GM12874 (cell line): ENCODE measurements around the gene TULP3.

Experiments
- CTCF ChIP-seq: IDR thresholded peaks from 2 replicates; pipeline ENCODE4 v1.5.1; 2011; ENCODE audit warnings: low read depth, mild to moderate bottlenecking, control low read depth, low read length, moderate library complexity; ENCODE audit not compliant: insufficient read depth

TULP3 gene

GRCh38 chr12:2860170-2860569, 30.5 kb upstream of the TULP3 start:
- no peak for TF ChIP-seq CTCF

GRCh38 chr12:2862876-2863275, 27.8 kb upstream of the TULP3 start:
- no peak for TF ChIP-seq CTCF

GRCh38 chr12:2864198-2864597, 26.5 kb upstream of the TULP3 start:
- no peak for TF ChIP-seq CTCF

GRCh38 chr12:2876431-2877046, 14.2 kb upstream of the TULP3 start:
- TF ChIP-seq CTCF, result no peak

GRCh38 chr12:2877047-2877952, 13.4 kb upstream of the TULP3 start, which contains the start of the genes FOXM1 and RHNO1:
FOXM1 (minus strand) TSS chr12:2877174; CDS start chr12:2874478, 2,696 bp downstream.
RHNO1 (plus strand) TSS chr12:2877223; CDS start chr12:2885367, 8,144 bp downstream.
- TF ChIP-seq CTCF, result no peak

- TF ChIP-seq CTCF, result no peak
These were observed 12.5 kb upstream of the TULP3 start for GRCh38 chr12:2877953-2878732.

GRCh38 chr12:2879853-2880252, 10.8 kb upstream of the TULP3 start:
- TF ChIP-seq CTCF, result no peak
